ENCODE measurements around the gene HOXA3. TPM values are rescaled to one million over a fixed set of nuclear protein-coding genes. Genes with fewer than 3 reads are reported as not detected.

Gene HOXA3
- total and polyA plus RNA-seq, 4 donors = 3.8 to 20.8 (median 10.9) TPM

- intact Hi-C loops (cut with DNase I) = loop anchor here (1.0 to 5.0 kb wide), 5 partner anchors 20 to 233 kb away; partner anchors contain the start of genes HOXA4 (in 1 of the 2), HOXA5 (in 1 of the 2) and SKAP2 (in 1 of the 2)
- peak overlapping the region; percentile 80 to 91 for H3K4me3 ChIP-seq (ENCODE audit: low read length in 2 of 2)
- H3K9me3 ChIP-seq (ENCODE audit: control insufficient read depth, low read length) = no peaks in the 10 kb centered on the region
- ATAC-seq (ENCODE audit: low FRiP score) (peak; percentile 70), DNase-seq (peak; percentile 72 to 83)
- 0 to 1% methylated on average over 36 to 41 of the region's 41 CpGs for WGBS, 2 donors
- no peaks in the 10 kb centered on the region for H3K27me3 ChIP-seq (ENCODE audit: control insufficient read depth in 1 of 2, insufficient read depth in 2 of 2, low read length in 1 of 2)
- H3K27ac ChIP-seq (ENCODE audit: low read depth in 1 of 2, low read length in 2 of 2) = peak overlapping the region; percentile 18 to 90
- no peaks in the 10 kb centered on the region for H3K4me1 ChIP-seq (ENCODE audit: control insufficient read depth in 1 of 2, insufficient read depth in 2 of 2, low read length in 2 of 2)
- H3K36me3 ChIP-seq (ENCODE audit: control insufficient read depth in 1 of 2, insufficient read depth in 2 of 2, low read length in 1 of 2) = no peaks in the 10 kb centered on the region
Measured at GRCh38 chr7:27096768-27097514, 55.4 kb downstream of the HOXA3 start.

GRCh38 chr7:27095897-27096767, 56.3 kb downstream of the HOXA3 start, which contains the start of gene HOXA1:
Gene HOXA1, minus strand, starts transcription at chr7:27096000. Its CDS starts 88 bp downstream, at chr7:27095912.
- DNase-seq = peak; percentile 92 to 95
- intact Hi-C loops (cut with DNase I) = loop anchor here (1.0 to 5.0 kb wide), 5 partner anchors 21 to 232 kb away; partner anchors contain the start of genes HOXA4 (in 1 of the 2), HOXA5 (in 1 of the 2) and SKAP2 (in 1 of the 2)
- no peaks in the 10 kb centered on the region for H3K27me3 ChIP-seq (ENCODE audit: control insufficient read depth in 1 of 2, insufficient read depth in 2 of 2, low read length in 1 of 2)
- no peaks in the 10 kb centered on the region for H3K9me3 ChIP-seq (ENCODE audit: control insufficient read depth, low read length)
- peak; percentile 86 for ATAC-seq (ENCODE audit: low FRiP score)
- WGBS, 2 donors = 0% methylated on average over 62 to 68 of the region's 68 CpGs
- H3K4me3 ChIP-seq (ENCODE audit: low read length in 2 of 2) = peak within 1 kb of the TSS; percentile 80 to 91
- H3K36me3 ChIP-seq (ENCODE audit: control insufficient read depth in 1 of 2, insufficient read depth in 2 of 2, low read length in 1 of 2) = no peaks in the 10 kb centered on the region
- no peaks in the 10 kb centered on the region for H3K4me1 ChIP-seq (ENCODE audit: control insufficient read depth in 1 of 2, insufficient read depth in 2 of 2, low read length in 2 of 2)
- H3K27ac ChIP-seq (ENCODE audit: low read depth in 1 of 2, low read length in 2 of 2) = peak within 1 kb of the TSS; percentile 18 to 90

GRCh38 chr7:27095050-27095896, 57.1 kb downstream of the HOXA3 start:
- no peaks in the 10 kb centered on the region for H3K9me3 ChIP-seq (ENCODE audit: control insufficient read depth, low read length)
- DNase-seq (no peak), ATAC-seq (ENCODE audit: low FRiP score) (no peak)
- H3K27me3 ChIP-seq (ENCODE audit: control insufficient read depth in 1 of 2, insufficient read depth in 2 of 2, low read length in 1 of 2) = no peaks in the 10 kb centered on the region
- 23 to 24% methylated on average over 33 of the region's 33 CpGs for WGBS, 2 donors
- intact Hi-C loops (cut with DNase I) = loop anchor here (5.0 kb wide), 3 partner anchors 37 to 63 kb away; partner anchors contain the start of genes HOXA4 (in 1 of the 2) and HOXA5 (in 1 of the 2)
- peak overlapping the region in 1 of 2 donors; percentile 80 for H3K4me3 ChIP-seq (ENCODE audit: low read length in 2 of 2)
- H3K36me3 ChIP-seq (ENCODE audit: control insufficient read depth in 1 of 2, insufficient read depth in 2 of 2, low read length in 1 of 2) = no peaks in the 10 kb centered on the region
- no peak overlapping the region for H3K27ac ChIP-seq (ENCODE audit: low read depth in 1 of 2, low read length in 2 of 2)
- no peaks in the 10 kb centered on the region for H3K4me1 ChIP-seq (ENCODE audit: control insufficient read depth in 1 of 2, insufficient read depth in 2 of 2, low read length in 2 of 2)

DNA sequence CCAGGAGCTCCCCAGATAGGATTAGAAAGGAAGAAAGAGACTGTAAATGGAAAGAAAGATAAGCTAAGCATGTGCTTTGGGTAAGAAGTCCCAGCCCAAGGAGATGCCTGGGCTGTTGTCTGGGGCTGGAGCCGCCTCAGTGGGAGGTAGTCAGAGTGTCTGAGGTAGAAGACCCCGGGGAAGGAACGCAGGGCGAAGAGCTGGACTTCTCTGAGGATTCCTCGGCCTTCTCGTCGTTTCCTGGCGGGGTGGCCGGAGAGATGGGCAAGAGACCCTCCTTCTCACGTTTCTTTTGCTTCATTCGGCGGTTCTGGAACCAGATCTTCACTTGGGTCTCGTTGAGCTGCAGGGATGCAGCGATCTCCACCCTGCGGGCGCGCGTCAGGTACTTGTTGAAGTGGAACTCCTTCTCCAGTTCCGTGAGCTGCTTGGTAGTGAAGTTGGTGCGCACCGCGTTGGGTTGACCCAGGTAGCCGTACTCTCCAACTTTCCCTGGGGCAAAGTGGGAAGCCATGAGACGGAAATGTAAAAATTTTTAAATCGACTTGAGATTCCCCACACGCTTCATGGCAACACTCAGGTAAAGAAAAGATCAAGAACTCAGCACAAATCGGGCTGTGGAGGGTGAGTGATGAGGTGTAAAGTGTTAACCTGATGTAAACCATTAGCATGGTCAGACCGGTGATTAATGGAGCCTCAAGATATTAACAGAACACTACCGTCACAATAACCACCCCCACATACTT, 57.9 kb downstream of the HOXA3 start:
- Histone ChIP-seq H3K4me1 (ENCODE audit: control insufficient read depth in 1 of 2, insufficient read depth in 2 of 2, low read length in 2 of 2) (no peaks in the 10 kb centered on the region), H3K36me3 (ENCODE audit: control insufficient read depth in 1 of 2, insufficient read depth in 2 of 2, low read length in 1 of 2) (no peaks in the 10 kb centered on the region), H3K9me3 (ENCODE audit: control insufficient read depth, low read length) (no peaks in the 10 kb centered on the region), H3K27me3 (ENCODE audit: control insufficient read depth in 1 of 2, insufficient read depth in 2 of 2, low read length in 1 of 2) (no peaks in the 10 kb centered on the region), H3K4me3 (ENCODE audit: low read length in 2 of 2) (no peak overlapping the region), H3K27ac (ENCODE audit: low read depth in 1 of 2, low read length in 2 of 2) (no peak overlapping the region)
- ATAC-seq (ENCODE audit: low FRiP score) (no peak), DNase-seq (peak in 1 of 2 donors; percentile 50)
- 91% methylated on average over 29 of the region's 29 CpGs for WGBS, 2 donors
- intact Hi-C loops (cut with DNase I) = loop anchor here (5.0 kb wide), 3 partner anchors 38 to 62 kb away; partner anchors contain the start of genes HOXA4 (in 1 of the 2) and HOXA5 (in 1 of the 2)

DNA sequence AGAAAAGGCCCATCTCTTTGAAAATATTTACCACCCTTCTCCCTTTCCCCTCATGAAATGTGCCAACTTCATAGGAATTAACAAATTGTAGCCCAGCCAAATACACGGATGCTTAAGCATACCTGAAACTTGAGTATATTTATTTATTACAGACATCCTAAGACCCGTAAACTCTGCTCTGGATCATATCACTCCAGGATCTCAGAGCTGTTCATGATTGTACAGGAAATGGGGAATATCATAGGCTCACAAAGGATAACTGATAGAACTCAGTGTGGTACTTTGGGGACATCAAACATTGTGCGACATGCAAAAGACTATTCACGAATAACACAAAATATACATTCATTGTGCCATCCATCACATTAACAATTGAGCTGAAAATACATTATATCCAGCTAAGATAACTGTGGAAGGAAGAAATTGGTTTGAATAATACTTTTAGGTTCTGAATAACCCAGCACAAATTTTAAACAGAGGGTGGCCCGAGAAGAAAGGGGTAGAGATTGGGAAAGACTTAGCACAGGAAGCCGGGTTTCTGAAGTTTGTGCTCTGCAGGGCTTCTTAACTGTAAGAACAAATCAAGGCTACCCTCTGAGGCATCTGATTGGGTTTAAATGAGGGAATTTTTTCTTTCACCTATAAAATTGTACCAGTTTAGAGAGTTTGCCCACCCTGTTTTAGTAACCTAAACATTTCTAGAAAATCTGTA, 59.0 kb downstream of the HOXA3 start:
- no peak for ATAC-seq (ENCODE audit: low FRiP score)
- Histone ChIP-seq H3K4me3 (ENCODE audit: low read length in 2 of 2) (no peak overlapping the region), H3K36me3 (ENCODE audit: control insufficient read depth in 1 of 2, insufficient read depth in 2 of 2, low read length in 1 of 2) (no peaks in the 10 kb centered on the region), H3K27ac (ENCODE audit: low read depth in 1 of 2, low read length in 2 of 2) (no peak overlapping the region), H3K27me3 (ENCODE audit: control insufficient read depth in 1 of 2, insufficient read depth in 2 of 2, low read length in 1 of 2) (no peaks in the 10 kb centered on the region), H3K4me1 (ENCODE audit: control insufficient read depth in 1 of 2, insufficient read depth in 2 of 2, low read length in 2 of 2) (no peaks in the 10 kb centered on the region), H3K9me3 (ENCODE audit: control insufficient read depth, low read length) (no peaks in the 10 kb centered on the region)
- intact Hi-C loops (cut with DNase I) = no loop called here
- WGBS, 2 donors = 79 to 84% methylated on average over 6 of the region's 6 CpGs
- DNase-seq = no peak

DNA sequence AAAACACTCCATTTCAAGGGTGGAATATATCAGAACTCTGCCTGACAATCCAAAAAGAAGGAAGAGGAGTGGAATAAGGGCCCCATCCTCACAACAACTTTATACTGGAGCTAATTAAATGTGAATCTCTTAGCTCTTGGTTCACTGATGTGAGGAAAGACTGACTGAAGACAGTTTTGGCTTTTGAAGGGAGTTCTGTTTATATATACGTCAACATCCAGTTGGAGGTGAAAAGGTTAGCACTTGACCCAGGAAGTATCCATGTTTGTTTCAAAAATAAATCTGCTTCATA, 59.6 kb downstream of the HOXA3 start:
- Histone ChIP-seq H3K36me3 (ENCODE audit: control insufficient read depth in 1 of 2, insufficient read depth in 2 of 2, low read length in 1 of 2) (no peaks in the 10 kb centered on the region), H3K27ac (ENCODE audit: low read depth in 1 of 2, low read length in 2 of 2) (no peak overlapping the region), H3K9me3 (ENCODE audit: control insufficient read depth, low read length) (peaks cover 3% of the 10 kb centered on the region), H3K4me1 (ENCODE audit: control insufficient read depth in 1 of 2, insufficient read depth in 2 of 2, low read length in 2 of 2) (no peaks in the 10 kb centered on the region), H3K27me3 (ENCODE audit: control insufficient read depth in 1 of 2, insufficient read depth in 2 of 2, low read length in 1 of 2) (no peaks in the 10 kb centered on the region), H3K4me3 (ENCODE audit: low read length in 2 of 2) (no peak overlapping the region)
- intact Hi-C loops (cut with DNase I) = no loop called here
- DNase-seq (no peak), ATAC-seq (ENCODE audit: low FRiP score) (no peak)
- 81 to 85% methylated on average over 1 of the region's 1 CpG for WGBS, 2 donors

DNA sequence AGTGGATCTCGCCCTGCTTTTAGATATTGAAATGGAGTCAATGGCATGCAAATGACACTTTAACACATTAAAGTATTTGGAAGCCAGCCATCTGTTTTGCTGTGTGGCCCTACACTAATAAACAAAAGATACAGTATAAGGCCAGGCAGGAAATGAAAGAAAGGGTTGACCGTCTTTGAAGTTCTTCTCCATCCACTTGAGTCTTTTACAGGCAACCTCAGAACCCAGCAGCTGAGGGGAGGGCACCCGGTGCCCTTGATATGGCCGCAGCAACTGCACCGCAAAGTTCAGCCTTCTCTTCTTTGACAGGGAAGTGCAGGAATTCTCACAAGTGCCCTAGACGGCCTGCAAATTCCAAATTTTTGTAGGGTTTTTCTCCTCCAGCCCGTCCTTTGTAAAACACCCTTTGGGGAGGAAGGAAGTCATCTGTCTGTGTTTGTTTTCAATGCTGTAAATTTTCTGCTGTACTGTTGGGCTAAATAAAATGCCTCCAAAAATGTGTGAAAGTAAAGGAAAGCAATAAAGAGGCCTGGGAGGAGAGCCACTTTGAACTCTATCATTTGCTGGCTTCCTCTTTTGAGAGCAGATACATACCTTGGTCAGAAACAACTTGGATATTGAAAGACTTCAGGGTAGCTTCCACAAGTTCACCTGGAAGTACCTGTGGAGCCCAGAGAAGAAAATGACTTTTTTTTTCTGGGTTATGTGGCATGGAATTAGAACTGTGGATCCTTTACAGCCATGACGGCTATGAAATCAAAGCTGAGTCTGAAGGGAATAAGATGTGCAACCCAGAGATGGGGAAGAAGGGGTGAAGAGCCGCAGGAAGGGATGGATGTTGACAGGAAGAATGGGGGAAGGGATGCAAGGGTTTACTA, 60.2 kb downstream of the HOXA3 start:
- no peak overlapping the region for H3K27ac ChIP-seq (ENCODE audit: low read depth in 1 of 2, low read length in 2 of 2)
- H3K4me3 ChIP-seq (ENCODE audit: low read length in 2 of 2) = no peak overlapping the region
- peaks cover 3% of the 10 kb centered on the region for H3K9me3 ChIP-seq (ENCODE audit: control insufficient read depth, low read length)
- WGBS, 2 donors = 90 to 93% methylated on average over 9 of the region's 9 CpGs
- H3K4me1 ChIP-seq (ENCODE audit: control insufficient read depth in 1 of 2, insufficient read depth in 2 of 2, low read length in 2 of 2) = no peaks in the 10 kb centered on the region
- no peaks in the 10 kb centered on the region for H3K36me3 ChIP-seq (ENCODE audit: control insufficient read depth in 1 of 2, insufficient read depth in 2 of 2, low read length in 1 of 2)
- ATAC-seq (ENCODE audit: low FRiP score) = no peak
- intact Hi-C loops (cut with DNase I) = no loop called here
- DNase-seq = no peak
- H3K27me3 ChIP-seq (ENCODE audit: control insufficient read depth in 1 of 2, insufficient read depth in 2 of 2, low read length in 1 of 2) = no peaks in the 10 kb centered on the region

Measured in aorta (tissue), 5 donors.